HEK293 (cell line): Measurements from ENCODE around the gene THSD4.

Source experiments
- BCL11A ChIP-seq: fragments of 450-650 bp; formaldehyde crosslinking; IDR thresholded peaks from 2 replicates; pipeline ENCODE4 v1.5.1; 2016; ENCODE audit warnings: low read depth, missing biosample characterization, missing genetic modification characterization
- HOXA7 ChIP-seq: sonication (generic); formaldehyde crosslinking; IDR thresholded peaks from 2 replicates; pipeline ENCODE4 v1.8.1; 2022; ENCODE audit warnings: missing genetic modification reagents, borderline replicate concordance
- INSM2 ChIP-seq: fragments of 450-650 bp; formaldehyde crosslinking; IDR thresholded peaks from 2 replicates; pipeline ENCODE4 v1.5.1; 2016; ENCODE audit warnings: missing biosample characterization, missing genetic modification characterization
- KLF10 ChIP-seq: fragments of 450-650 bp; IDR thresholded peaks from 2 replicates; pipeline ENCODE4 v1.5.1; 2018; ENCODE audit warnings: missing biosample characterization, mild to moderate bottlenecking, missing genetic modification characterization
- SETDB1 ChIP-seq: IDR thresholded peaks from one replicate; pipeline ENCODE4 v1.6.1; 2017; ENCODE audit warnings: mild to moderate bottlenecking, low read length, moderate library complexity, mixed read lengths; ENCODE audit not compliant: insufficient read length
- TRIM28 ChIP-seq: IDR thresholded peaks from 2 replicates; pipeline ENCODE4 v1.6.1; 2011; ENCODE audit warnings: low read length, control low read depth, borderline replicate concordance
- YY1 ChIP-seq: fragments of 450-650 bp; formaldehyde crosslinking; IDR thresholded peaks from 2 replicates; pipeline ENCODE4 v1.5.1; 2018; ENCODE audit warnings: missing biosample characterization, missing genetic modification characterization
- YY2 ChIP-seq: fragments of 450-650 bp; formaldehyde crosslinking; IDR thresholded peaks from 2 replicates; pipeline ENCODE4 v1.5.1; 2016; ENCODE audit warnings: missing biosample characterization, missing genetic modification characterization
- ZBTB20 ChIP-seq: fragments of 450-650 bp; formaldehyde crosslinking; IDR thresholded peaks from 2 replicates; pipeline ENCODE4 v1.5.1; 2016; ENCODE audit warnings: missing biosample characterization, missing genetic modification characterization
- ZBTB21 ChIP-seq: fragments of 450-650 bp; formaldehyde crosslinking; IDR thresholded peaks from 2 replicates; pipeline ENCODE4 v1.5.1; 2017; ENCODE audit warnings: missing biosample characterization, missing genetic modification characterization
- ZBTB48 ChIP-seq: fragments of 450-650 bp; formaldehyde crosslinking; IDR thresholded peaks from 2 replicates; pipeline ENCODE4 v1.5.1; 2016; ENCODE audit warnings: missing biosample characterization, missing genetic modification characterization
- ZNF132 ChIP-seq: fragments of 450-650 bp; formaldehyde crosslinking; IDR thresholded peaks from 2 replicates; pipeline ENCODE4 v1.5.1; 2017; ENCODE audit warnings: missing biosample characterization, missing genetic modification characterization, borderline replicate concordance
- ZNF174 ChIP-seq: fragments of 450-650 bp; formaldehyde crosslinking; IDR thresholded peaks from 2 replicates; pipeline ENCODE4 v1.5.0; 2017; ENCODE audit warnings: missing biosample characterization, mild to moderate bottlenecking, missing genetic modification characterization
- ZNF19 ChIP-seq: fragments of 450-650 bp; formaldehyde crosslinking; IDR thresholded peaks from 2 replicates; pipeline ENCODE4; 2016; ENCODE audit warnings: missing biosample characterization, missing genetic modification characterization, low read depth
- ZNF202 ChIP-seq: fragments of 450-650 bp; formaldehyde crosslinking; IDR thresholded peaks from 2 replicates; pipeline ENCODE4 v1.5.1; 2016; ENCODE audit warnings: missing biosample characterization, missing genetic modification characterization, borderline replicate concordance
- ZNF280D ChIP-seq: fragments of 450-650 bp; formaldehyde crosslinking; IDR thresholded peaks from 2 replicates; pipeline ENCODE4 v1.5.1; 2016; ENCODE audit warnings: missing biosample characterization, missing genetic modification characterization
- ZNF404 ChIP-seq: fragments of 450-650 bp; formaldehyde crosslinking; IDR thresholded peaks from 2 replicates; pipeline ENCODE4 v1.5.1; 2017; ENCODE audit warnings: missing biosample characterization, missing genetic modification characterization
- ZNF624 ChIP-seq: fragments of 450-650 bp; formaldehyde crosslinking; IDR thresholded peaks from 2 replicates; pipeline ENCODE4 v1.5.1; 2017; ENCODE audit warnings: missing biosample characterization, missing genetic modification characterization
- TF ChIP-seq, protein P1 (sequence below): fragments of 450-650 bp; formaldehyde crosslinking; IDR thresholded peaks from 2 replicates; pipeline ENCODE4 v1.5.1; 2016; ENCODE audit warnings: missing biosample characterization, missing genetic modification characterization
- TF ChIP-seq, protein P2 (sequence below): fragments of 450-650 bp; formaldehyde crosslinking; IDR thresholded peaks from 2 replicates; pipeline ENCODE4 v1.5.1; 2016; ENCODE audit warnings: missing biosample characterization, missing genetic modification characterization, low read depth
- TF ChIP-seq, protein P3 (sequence below): fragments of 450-650 bp; formaldehyde crosslinking; IDR thresholded peaks from 2 replicates; pipeline ENCODE4 v1.5.1; 2017; ENCODE audit warnings: missing biosample characterization, missing genetic modification characterization
- TF ChIP-seq, protein P4 (sequence below): fragments of 450-650 bp; formaldehyde crosslinking; IDR thresholded peaks from 2 replicates; pipeline ENCODE4 v1.5.1; 2017; ENCODE audit warnings: missing biosample characterization, missing genetic modification characterization
- TF ChIP-seq, protein P5 (sequence below): fragments of 450-650 bp; formaldehyde crosslinking; IDR thresholded peaks from 2 replicates; pipeline ENCODE4 v1.5.1; 2016; ENCODE audit warnings: missing biosample characterization, missing genetic modification characterization
- TF ChIP-seq, protein P6 (sequence below): fragments of 450-650 bp; formaldehyde crosslinking; IDR thresholded peaks from 2 replicates; pipeline ENCODE4 v1.5.1; 2016; ENCODE audit warnings: missing biosample characterization, missing genetic modification characterization

Gene THSD4

GRCh38 chr15:71252044-71252739, 136.9 kb downstream of the THSD4 start (continued):
- TF ChIP-seq, protein P1, sequence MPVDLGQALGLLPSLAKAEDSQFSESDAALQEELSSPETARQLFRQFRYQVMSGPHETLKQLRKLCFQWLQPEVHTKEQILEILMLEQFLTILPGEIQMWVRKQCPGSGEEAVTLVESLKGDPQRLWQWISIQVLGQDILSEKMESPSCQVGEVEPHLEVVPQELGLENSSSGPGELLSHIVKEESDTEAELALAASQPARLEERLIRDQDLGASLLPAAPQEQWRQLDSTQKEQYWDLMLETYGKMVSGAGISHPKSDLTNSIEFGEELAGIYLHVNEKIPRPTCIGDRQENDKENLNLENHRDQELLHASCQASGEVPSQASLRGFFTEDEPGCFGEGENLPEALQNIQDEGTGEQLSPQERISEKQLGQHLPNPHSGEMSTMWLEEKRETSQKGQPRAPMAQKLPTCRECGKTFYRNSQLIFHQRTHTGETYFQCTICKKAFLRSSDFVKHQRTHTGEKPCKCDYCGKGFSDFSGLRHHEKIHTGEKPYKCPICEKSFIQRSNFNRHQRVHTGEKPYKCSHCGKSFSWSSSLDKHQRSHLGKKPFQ, result peak; percentile 93
- no peak for TF ChIP-seq HOXA7 (CRISPR knock-in tag)
- no peak for TF ChIP-seq ZNF624 (tag by site-specific recombination)
- peak; percentile 63 for TF ChIP-seq INSM2 (tag by site-specific recombination)
- no peak for TF ChIP-seq YY1 (tag by site-specific recombination)
- TF ChIP-seq ZNF280D (tag by site-specific recombination), result no peak
- TF ChIP-seq, protein P2, sequence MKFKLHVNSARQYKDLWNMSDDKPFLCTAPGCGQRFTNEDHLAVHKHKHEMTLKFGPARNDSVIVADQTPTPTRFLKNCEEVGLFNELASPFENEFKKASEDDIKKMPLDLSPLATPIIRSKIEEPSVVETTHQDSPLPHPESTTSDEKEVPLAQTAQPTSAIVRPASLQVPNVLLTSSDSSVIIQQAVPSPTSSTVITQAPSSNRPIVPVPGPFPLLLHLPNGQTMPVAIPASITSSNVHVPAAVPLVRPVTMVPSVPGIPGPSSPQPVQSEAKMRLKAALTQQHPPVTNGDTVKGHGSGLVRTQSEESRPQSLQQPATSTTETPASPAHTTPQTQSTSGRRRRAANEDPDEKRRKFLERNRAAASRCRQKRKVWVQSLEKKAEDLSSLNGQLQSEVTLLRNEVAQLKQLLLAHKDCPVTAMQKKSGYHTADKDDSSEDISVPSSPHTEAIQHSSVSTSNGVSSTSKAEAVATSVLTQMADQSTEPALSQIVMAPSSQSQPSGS (tag by site-specific recombination), result 0 out of 2 replicates have a peak, but pooled peaks have one; percentile 63
- no peak for TF ChIP-seq ZNF404
- TF ChIP-seq, protein P3, sequence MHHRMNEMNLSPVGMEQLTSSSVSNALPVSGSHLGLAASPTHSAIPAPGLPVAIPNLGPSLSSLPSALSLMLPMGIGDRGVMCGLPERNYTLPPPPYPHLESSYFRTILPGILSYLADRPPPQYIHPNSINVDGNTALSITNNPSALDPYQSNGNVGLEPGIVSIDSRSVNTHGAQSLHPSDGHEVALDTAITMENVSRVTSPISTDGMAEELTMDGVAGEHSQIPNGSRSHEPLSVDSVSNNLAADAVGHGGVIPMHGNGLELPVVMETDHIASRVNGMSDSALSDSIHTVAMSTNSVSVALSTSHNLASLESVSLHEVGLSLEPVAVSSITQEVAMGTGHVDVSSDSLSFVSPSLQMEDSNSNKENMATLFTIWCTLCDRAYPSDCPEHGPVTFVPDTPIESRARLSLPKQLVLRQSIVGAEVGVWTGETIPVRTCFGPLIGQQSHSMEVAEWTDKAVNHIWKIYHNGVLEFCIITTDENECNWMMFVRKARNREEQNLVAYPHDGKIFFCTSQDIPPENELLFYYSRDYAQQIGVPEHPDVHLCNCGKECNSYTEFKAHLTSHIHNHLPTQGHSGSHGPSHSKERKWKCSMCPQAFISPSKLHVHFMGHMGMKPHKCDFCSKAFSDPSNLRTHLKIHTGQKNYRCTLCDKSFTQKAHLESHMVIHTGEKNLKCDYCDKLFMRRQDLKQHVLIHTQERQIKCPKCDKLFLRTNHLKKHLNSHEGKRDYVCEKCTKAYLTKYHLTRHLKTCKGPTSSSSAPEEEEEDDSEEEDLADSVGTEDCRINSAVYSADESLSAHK, result no peak; the same call in 1 of the 2 replicates
- no peak for TF ChIP-seq ZNF132 (tag by site-specific recombination)
- 0 out of 2 replicates have a peak, but pooled peaks have one; percentile 12 for TF ChIP-seq ZBTB48
- TF ChIP-seq KLF10 (tag by site-specific recombination), result peak; percentile 54; the same call in 1 of the 2 replicates
- TF ChIP-seq ZBTB20 (tag by site-specific recombination), result no peak
- peak; percentile 53 for TF ChIP-seq SETDB1
- TF ChIP-seq, protein P4, sequence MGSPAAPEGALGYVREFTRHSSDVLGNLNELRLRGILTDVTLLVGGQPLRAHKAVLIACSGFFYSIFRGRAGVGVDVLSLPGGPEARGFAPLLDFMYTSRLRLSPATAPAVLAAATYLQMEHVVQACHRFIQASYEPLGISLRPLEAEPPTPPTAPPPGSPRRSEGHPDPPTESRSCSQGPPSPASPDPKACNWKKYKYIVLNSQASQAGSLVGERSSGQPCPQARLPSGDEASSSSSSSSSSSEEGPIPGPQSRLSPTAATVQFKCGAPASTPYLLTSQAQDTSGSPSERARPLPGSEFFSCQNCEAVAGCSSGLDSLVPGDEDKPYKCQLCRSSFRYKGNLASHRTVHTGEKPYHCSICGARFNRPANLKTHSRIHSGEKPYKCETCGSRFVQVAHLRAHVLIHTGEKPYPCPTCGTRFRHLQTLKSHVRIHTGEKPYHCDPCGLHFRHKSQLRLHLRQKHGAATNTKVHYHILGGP, result no peak
- TF ChIP-seq BCL11A, result no peak
- TF ChIP-seq ZNF202 (tag by site-specific recombination), result no peak
- TF ChIP-seq TRIM28, result peak; percentile 94
- TF ChIP-seq, protein P5, sequence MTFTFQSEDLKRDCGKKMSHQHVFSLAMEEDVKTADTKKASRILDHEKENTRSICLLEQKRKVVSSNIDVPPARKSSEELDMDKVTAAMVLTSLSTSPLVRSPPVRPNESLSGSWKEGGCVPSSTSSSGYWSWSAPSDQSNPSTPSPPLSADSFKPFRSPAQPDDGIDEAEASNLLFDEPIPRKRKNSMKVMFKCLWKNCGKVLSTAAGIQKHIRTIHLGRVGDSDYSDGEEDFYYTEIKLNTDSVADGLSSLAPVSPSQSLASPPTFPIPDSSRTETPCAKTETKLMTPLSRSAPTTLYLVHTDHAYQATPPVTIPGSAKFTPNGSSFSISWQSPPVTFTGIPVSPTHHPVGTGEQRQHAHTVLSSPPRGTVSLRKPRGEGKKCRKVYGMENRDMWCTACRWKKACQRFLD (tag by site-specific recombination), result no peak
- TF ChIP-seq, protein P6, sequence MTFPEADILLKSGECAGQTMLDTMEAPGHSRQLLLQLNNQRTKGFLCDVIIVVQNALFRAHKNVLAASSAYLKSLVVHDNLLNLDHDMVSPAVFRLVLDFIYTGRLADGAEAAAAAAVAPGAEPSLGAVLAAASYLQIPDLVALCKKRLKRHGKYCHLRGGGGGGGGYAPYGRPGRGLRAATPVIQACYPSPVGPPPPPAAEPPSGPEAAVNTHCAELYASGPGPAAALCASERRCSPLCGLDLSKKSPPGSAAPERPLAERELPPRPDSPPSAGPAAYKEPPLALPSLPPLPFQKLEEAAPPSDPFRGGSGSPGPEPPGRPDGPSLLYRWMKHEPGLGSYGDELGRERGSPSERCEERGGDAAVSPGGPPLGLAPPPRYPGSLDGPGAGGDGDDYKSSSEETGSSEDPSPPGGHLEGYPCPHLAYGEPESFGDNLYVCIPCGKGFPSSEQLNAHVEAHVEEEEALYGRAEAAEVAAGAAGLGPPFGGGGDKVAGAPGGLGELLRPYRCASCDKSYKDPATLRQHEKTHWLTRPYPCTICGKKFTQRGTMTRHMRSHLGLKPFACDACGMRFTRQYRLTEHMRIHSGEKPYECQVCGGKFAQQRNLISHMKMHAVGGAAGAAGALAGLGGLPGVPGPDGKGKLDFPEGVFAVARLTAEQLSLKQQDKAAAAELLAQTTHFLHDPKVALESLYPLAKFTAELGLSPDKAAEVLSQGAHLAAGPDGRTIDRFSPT (tag by site-specific recombination), result peak; percentile 84
- TF ChIP-seq YY2 (tag by site-specific recombination), result no peak
- TF ChIP-seq ZBTB21 (tag by site-specific recombination), result peak; percentile 94
- no peak for TF ChIP-seq ZNF19 (tag by site-specific recombination)
- 0 out of 2 replicates have a peak, but pooled peaks have one; percentile 34 for TF ChIP-seq ZNF174
